Activated CD8-positive, alpha-beta T cell treated with anti-CD3 and anti-CD28 coated beads for 36 hours (primary cell): ENCODE results near the gene CDKAL1. TPM values are rescaled to one million over a fixed set of nuclear protein-coding genes. Genes with fewer than 3 reads are reported as not detected.

ENCODE experiments used
- ATAC-seq: fragments of 200-7000 bp; cut with Tn5 transposase; one replicate; pipeline ENCODE4 v1.10.0; 2021; ENCODE audit warnings: mild to moderate bottlenecking, moderate library complexity
- CTCF ChIA-PET: fragments of 350-600 bp; sonication (Branson Sonifier 250); formaldehyde crosslinking; loops from one replicate; lab custom pipeline; 2021; ENCODE audit warnings: antibody characterized with exemption; lab: Charles Lee
- POLR2A ChIA-PET: fragments of 350-600 bp; sonication (Branson Sonifier 250); formaldehyde crosslinking; loops from one replicate; lab custom pipeline; 2021; ENCODE audit warnings: antibody characterized with exemption; lab: Charles Lee
- DNase-seq: peaks from one replicate; pipeline ENCODE4 v3.0.0-alpha.2; 2020
- H3K27ac Mint-ChIP-seq: one replicate; pipeline ENCODE4 v1.8.0; 2021; ENCODE audit warnings: mild to moderate bottlenecking, mixed read lengths
- H3K27me3 Mint-ChIP-seq: one replicate; pipeline ENCODE4 v1.8.0; 2021; ENCODE audit warnings: mixed read lengths
- H3K36me3 Mint-ChIP-seq: one replicate; pipeline ENCODE4 v1.8.0; 2021; ENCODE audit warnings: low read depth, mixed read lengths
- H3K4me1 Mint-ChIP-seq: one replicate; pipeline ENCODE4 v1.8.0; 2021; ENCODE audit warnings: low read depth, mixed read lengths
- H3K4me3 Mint-ChIP-seq: one replicate; pipeline ENCODE4 v1.8.0; 2021; ENCODE audit warnings: mild to moderate bottlenecking, moderate library complexity, mixed read lengths
- H3K9me3 Mint-ChIP-seq: one replicate; pipeline ENCODE4 v1.8.0; 2021; ENCODE audit warnings: mixed read lengths
- CTCF ChIP-seq: fragments of 200-600 bp; IDR thresholded peaks from one replicate; pipeline ENCODE4 v1.8.0; 2022; ENCODE audit warnings: antibody characterized with exemption, mild to moderate bottlenecking
- intact Hi-C: fragments of 100-400 bp; cut with micrococcal nuclease; formaldehyde crosslinking; loops from one replicate; pipeline ENCODE4 v1.10.0; 2022
- total RNA-seq, 2 experiments: library from RNA; stranded (reverse); gene quantifications; one replicate each; pipeline ENCODE4 v1.2.3, GENCODE V29; 2021

CDKAL1 gene
- total RNA-seq, 2 experiments from 2014 or later: 21.6 to 23.6 TPM

GRCh38 chr6:21135484-21136013, 601.3 kb downstream of the CDKAL1 start:
- CTCF ChIA-PET: no interaction called here
- H3K36me3 Mint-ChIP-seq: peaks cover 10% of the 10 kb centered on the region
- no peak for DNase-seq
- H3K4me1 Mint-ChIP-seq: no peaks in the 10 kb centered on the region
- no peak for ATAC-seq
- POLR2A ChIA-PET: no interaction called here
- no peak overlapping the region for H3K27ac Mint-ChIP-seq
- no peaks in the 10 kb centered on the region for H3K9me3 Mint-ChIP-seq
- H3K27me3 Mint-ChIP-seq: no peaks in the 10 kb centered on the region
- no peak overlapping the region for H3K4me3 Mint-ChIP-seq
- TF ChIP-seq CTCF: no peak
- intact Hi-C loops: no loop called here

- ChIA-PET POLR2A (no interaction called here), CTCF (no interaction called here)
- ATAC-seq (no peak), DNase-seq (no peak)
- H3K27me3 Mint-ChIP-seq: no peaks in the 10 kb centered on the region
- H3K27ac Mint-ChIP-seq: no peak overlapping the region
- H3K36me3 Mint-ChIP-seq: peaks cover 13% of the 10 kb centered on the region
- TF ChIP-seq CTCF: no peak
- no peaks in the 10 kb centered on the region for H3K9me3 Mint-ChIP-seq
- H3K4me3 Mint-ChIP-seq: no peak overlapping the region
- no peaks in the 10 kb centered on the region for H3K4me1 Mint-ChIP-seq
- intact Hi-C loops: no loop called here
These were observed 603.6 kb downstream of the CDKAL1 start for GRCh38 chr6:21137700-21138335.

GRCh38 chr6:21138336-21139069, 604.2 kb downstream of the CDKAL1 start:
- Mint-ChIP-seq H3K9me3 (no peaks in the 10 kb centered on the region), H3K36me3 (peaks cover 13% of the 10 kb centered on the region), H3K4me3 (no peak overlapping the region), H3K4me1 (no peaks in the 10 kb centered on the region), H3K27ac (no peak overlapping the region), H3K27me3 (no peaks in the 10 kb centered on the region)
- ATAC-seq (no peak), DNase-seq (no peak)
- CTCF ChIA-PET: no interaction called here
- intact Hi-C loops: no loop called here
- POLR2A ChIA-PET: no interaction called here
- TF ChIP-seq CTCF: no peak

- DNase-seq (no peak), ATAC-seq (no peak)
- Mint-ChIP-seq H3K4me1 (no peaks in the 10 kb centered on the region), H3K9me3 (no peaks in the 10 kb centered on the region), H3K4me3 (no peak overlapping the region), H3K27me3 (no peaks in the 10 kb centered on the region), H3K27ac (no peak overlapping the region), H3K36me3 (peaks cover 13% of the 10 kb centered on the region)
- ChIA-PET POLR2A (no interaction called here), CTCF (no interaction called here)
- intact Hi-C loops: no loop called here
- TF ChIP-seq CTCF: no peak
These were observed 606.7 kb downstream of the CDKAL1 start for GRCh38 chr6:21140966-21141365.
